Measurements from ENCODE around the gene GRM8.

Gene GRM8

DNA sequence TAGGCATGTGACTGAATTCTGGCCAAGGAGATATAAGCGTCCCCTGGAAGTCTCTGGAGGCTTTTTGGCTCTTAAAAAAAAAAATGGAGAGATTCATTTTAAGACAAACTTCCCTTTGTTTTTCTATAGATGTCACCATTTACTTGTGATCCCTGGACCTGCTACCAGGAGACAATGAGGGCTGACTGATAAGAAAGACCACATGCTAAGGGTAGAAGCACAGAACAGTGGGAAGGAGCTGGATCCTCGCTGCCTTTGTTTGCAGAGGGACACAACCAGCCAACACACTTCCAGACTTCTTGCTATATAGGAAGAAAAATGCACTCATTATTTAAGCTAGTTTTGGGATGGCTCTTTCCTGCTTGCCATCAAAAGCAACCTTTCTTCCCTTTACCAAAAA is 172.2 kb downstream of the GRM8 start:
- Histone ChIP-seq H3K27ac (ENCODE audit: low read length) (no peak overlapping the region), H2AFZ (ENCODE audit: low read length) (no peak overlapping the region), H3K9me3 (replicated peaks; ENCODE audit: insufficient read depth, low read length) (no peaks in the 10 kb centered on the region), H3F3A (ENCODE audit: insufficient read depth, low read length) (no peaks in the 10 kb centered on the region), H3K9ac (ENCODE audit: low read length) (no peak overlapping the region), H3K4me3 (ENCODE audit: low read length) (no peak overlapping the region), H3K27me3 (replicated peaks; ENCODE audit: insufficient read depth, low read length) (no peaks in the 10 kb centered on the region), H3K36me3 (replicated peaks; ENCODE audit: insufficient read depth, low read length) (no peaks in the 10 kb centered on the region), H4K20me1 (ENCODE audit: insufficient read depth, low read length) (no peaks in the 10 kb centered on the region), H3K4me2 (ENCODE audit: low read depth, low read length) (no peak overlapping the region), H3K4me1 (ENCODE audit: low read length) (no peaks in the 10 kb centered on the region), H3K79me2 (ENCODE audit: low read length) (no peaks in the 10 kb centered on the region), H3K9me2 (replicated peaks; ENCODE audit: insufficient read depth, low read length) (no peaks in the 10 kb centered on the region)
- no peak for DNase-seq
- no peak for TF ChIP-seq EZH2 (optimal IDR thresholded peaks at IDR 0.05; ENCODE audit: low read depth, low read length)
- no peak for TF ChIP-seq EZH2phosphoT487 (IDR thresholded peaks at IDR 0.05; ENCODE audit: low read length)
- TF ChIP-seq, protein P1, sequence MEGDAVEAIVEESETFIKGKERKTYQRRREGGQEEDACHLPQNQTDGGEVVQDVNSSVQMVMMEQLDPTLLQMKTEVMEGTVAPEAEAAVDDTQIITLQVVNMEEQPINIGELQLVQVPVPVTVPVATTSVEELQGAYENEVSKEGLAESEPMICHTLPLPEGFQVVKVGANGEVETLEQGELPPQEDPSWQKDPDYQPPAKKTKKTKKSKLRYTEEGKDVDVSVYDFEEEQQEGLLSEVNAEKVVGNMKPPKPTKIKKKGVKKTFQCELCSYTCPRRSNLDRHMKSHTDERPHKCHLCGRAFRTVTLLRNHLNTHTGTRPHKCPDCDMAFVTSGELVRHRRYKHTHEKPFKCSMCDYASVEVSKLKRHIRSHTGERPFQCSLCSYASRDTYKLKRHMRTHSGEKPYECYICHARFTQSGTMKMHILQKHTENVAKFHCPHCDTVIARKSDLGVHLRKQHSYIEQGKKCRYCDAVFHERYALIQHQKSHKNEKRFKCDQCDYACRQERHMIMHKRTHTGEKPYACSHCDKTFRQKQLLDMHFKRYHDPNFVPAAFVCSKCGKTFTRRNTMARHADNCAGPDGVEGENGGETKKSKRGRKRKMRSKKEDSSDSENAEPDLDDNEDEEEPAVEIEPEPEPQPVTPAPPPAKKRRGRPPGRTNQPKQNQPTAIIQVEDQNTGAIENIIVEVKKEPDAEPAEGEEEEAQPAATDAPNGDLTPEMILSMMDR (IDR thresholded peaks at IDR 0.05; ENCODE audit: low read length): no peak

DNA sequence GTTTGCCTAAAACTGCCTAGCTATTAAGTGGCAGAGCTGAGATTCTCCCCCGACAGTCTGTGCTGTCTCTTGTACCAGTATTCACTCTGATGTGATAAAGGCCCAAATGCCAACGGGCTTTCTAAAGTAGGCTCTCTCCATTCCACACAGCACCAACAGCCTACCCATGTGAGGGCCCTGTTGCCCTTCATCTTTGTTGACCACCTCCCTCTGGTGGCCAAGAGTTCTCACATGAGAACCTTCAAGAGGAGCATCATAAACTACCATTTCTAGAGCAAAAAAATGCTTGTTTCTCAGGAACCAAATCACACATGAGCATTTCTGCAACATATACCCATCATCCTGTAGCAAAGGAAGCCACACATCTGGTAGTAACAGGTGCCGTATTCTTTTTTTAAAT is 185.8 kb downstream of the GRM8 start:
- no peak overlapping the region for H2AFZ ChIP-seq (ENCODE audit: low read length)
- H3K9me3 ChIP-seq (replicated peaks; ENCODE audit: insufficient read depth, low read length): no peaks in the 10 kb centered on the region
- no peaks in the 10 kb centered on the region for H3K27me3 ChIP-seq (replicated peaks; ENCODE audit: insufficient read depth, low read length)
- H3K4me3 ChIP-seq (ENCODE audit: low read length): no peak overlapping the region
- no peak overlapping the region for H3K27ac ChIP-seq (ENCODE audit: low read length)
- TF ChIP-seq EZH2phosphoT487 (IDR thresholded peaks at IDR 0.05; ENCODE audit: low read length): no peak
- TF ChIP-seq, protein P1 (IDR thresholded peaks at IDR 0.05; ENCODE audit: low read length): peak; percentile 33
- no peak for TF ChIP-seq EZH2 (optimal IDR thresholded peaks at IDR 0.05; ENCODE audit: low read depth, low read length)
- H4K20me1 ChIP-seq (ENCODE audit: insufficient read depth, low read length): no peaks in the 10 kb centered on the region
- H3K4me1 ChIP-seq (ENCODE audit: low read length): no peaks in the 10 kb centered on the region
- H3K9ac ChIP-seq (ENCODE audit: low read length): no peak overlapping the region
- H3K4me2 ChIP-seq (ENCODE audit: low read depth, low read length): no peak overlapping the region
- no peaks in the 10 kb centered on the region for H3F3A ChIP-seq (ENCODE audit: insufficient read depth, low read length)
- no peaks in the 10 kb centered on the region for H3K36me3 ChIP-seq (replicated peaks; ENCODE audit: insufficient read depth, low read length)
- DNase-seq: peak; percentile 43
- no peaks in the 10 kb centered on the region for H3K79me2 ChIP-seq (ENCODE audit: low read length)
- H3K9me2 ChIP-seq (replicated peaks; ENCODE audit: insufficient read depth, low read length): no peaks in the 10 kb centered on the region

DNA sequence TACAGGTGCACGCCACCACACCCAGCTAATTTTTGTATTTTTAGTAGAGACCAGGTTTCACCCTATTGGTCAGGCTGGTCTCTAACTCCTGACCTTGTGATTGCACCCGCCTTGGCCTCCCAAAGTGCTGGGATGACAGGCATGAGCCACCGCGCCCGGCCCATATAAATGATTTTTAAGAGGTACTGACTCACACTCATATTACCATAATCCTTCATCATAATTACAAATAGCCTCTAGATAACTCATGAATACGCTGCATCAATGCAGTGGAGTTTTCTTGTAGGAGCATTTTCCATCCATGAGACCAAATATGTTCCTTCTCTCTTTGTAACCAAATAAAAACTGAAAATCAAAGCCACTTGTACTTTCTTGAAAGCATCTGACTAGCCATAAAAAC is 193.3 kb downstream of the GRM8 start:
- no peaks in the 10 kb centered on the region for H3K27me3 ChIP-seq (replicated peaks; ENCODE audit: insufficient read depth, low read length)
- no peaks in the 10 kb centered on the region for H3K79me2 ChIP-seq (ENCODE audit: low read length)
- no peaks in the 10 kb centered on the region for H3K9me2 ChIP-seq (replicated peaks; ENCODE audit: insufficient read depth, low read length)
- H2AFZ ChIP-seq (ENCODE audit: low read length): no peak overlapping the region
- no peaks in the 10 kb centered on the region for H3F3A ChIP-seq (ENCODE audit: insufficient read depth, low read length)
- H3K4me2 ChIP-seq (ENCODE audit: low read depth, low read length): no peak overlapping the region
- no peak overlapping the region for H3K4me3 ChIP-seq (ENCODE audit: low read length)
- TF ChIP-seq, protein P1 (IDR thresholded peaks at IDR 0.05; ENCODE audit: low read length): no peak
- TF ChIP-seq EZH2 (optimal IDR thresholded peaks at IDR 0.05; ENCODE audit: low read depth, low read length): no peak
- TF ChIP-seq EZH2phosphoT487 (IDR thresholded peaks at IDR 0.05; ENCODE audit: low read length): no peak
- no peak overlapping the region for H3K27ac ChIP-seq (ENCODE audit: low read length)
- H3K9ac ChIP-seq (ENCODE audit: low read length): no peak overlapping the region
- no peaks in the 10 kb centered on the region for H3K4me1 ChIP-seq (ENCODE audit: low read length)
- no peak for DNase-seq
- no peaks in the 10 kb centered on the region for H4K20me1 ChIP-seq (ENCODE audit: insufficient read depth, low read length)
- H3K9me3 ChIP-seq (replicated peaks; ENCODE audit: insufficient read depth, low read length): no peaks in the 10 kb centered on the region
- no peaks in the 10 kb centered on the region for H3K36me3 ChIP-seq (replicated peaks; ENCODE audit: insufficient read depth, low read length)
